Endothelial cell of umbilical vein (primary cell): Measurements from ENCODE around the gene CEBPA. TPM values are rescaled to one million over a fixed set of nuclear protein-coding genes. Genes with fewer than 3 reads are reported as not detected.

Experiments used
- BruUV-seq: library from RNA; stranded (reverse); fragments of 400-500 nt; replicated peaks from 2 replicates; lab custom pipeline; 2021; lab: Mats Ljungman, UMichigan
- CTCF ChIA-PET: fragments of 300-600, 350-600 bp; sonication (Branson Sonifier 250); formaldehyde crosslinking; loops from one replicate; lab custom pipeline; 2021; ENCODE audit warnings: antibody characterized with exemption, inconsistent platforms; lab: Charles Lee
- POLR2A ChIA-PET: fragments of 300-600, 350-600 bp; sonication (Branson Sonifier 250); formaldehyde crosslinking; loops from one replicate; lab custom pipeline; 2021; ENCODE audit warnings: antibody characterized with exemption, inconsistent platforms; lab: Charles Lee
- DNase-seq: peaks from one replicate; pipeline ENCODE4 v3.0.0-alpha.2; 2011; ENCODE audit warnings: low read depth, low spot score
- FAIRE-seq: peaks from 2 replicates; lab custom pipeline; 2011; peaks lifted over from hg19 to GRCh38; lab: Jason Lieb, UNC
- H2AFZ ChIP-seq: 2 replicates; pipeline ENCODE4 v1.6.0; 2012; ENCODE audit warnings: low read depth, low read length, control low read depth, inconsistent platforms
- H3K27ac ChIP-seq: 2 replicates; pipeline ENCODE4 v1.5.1; 2011; ENCODE audit warnings: low read depth, mild to moderate bottlenecking, control low read depth, low read length, moderate library complexity; ENCODE audit not compliant: insufficient read depth
- H3K27me3 ChIP-seq, 2 experiments: 2 replicates each; pipeline versions ENCODE4 v1.6.0 to v1.6.1; 2011; ENCODE audit warnings: low read length in 2 of 2, mixed read lengths in 1 of 2; ENCODE audit not compliant: control insufficient read depth in 2 of 2, insufficient read depth in 2 of 2
- H3K36me3 ChIP-seq, 2 experiments: 2 replicates in 1 of 2; 3 replicates in 1 of 2; pipeline ENCODE4 v1.5.1; 2011; ENCODE audit warnings: low read length in 2 of 2, mild to moderate bottlenecking in 1 of 2, moderate library complexity in 1 of 2; ENCODE audit not compliant: control insufficient read depth in 2 of 2, insufficient read depth in 2 of 2; ENCODE audit errors: extremely low read depth in 1 of 2
- H3K4me1 ChIP-seq: 3 replicates; pipeline ENCODE4 v1.5.1; 2011; ENCODE audit warnings: mild to moderate bottlenecking, low read length; ENCODE audit not compliant: control insufficient read depth, insufficient read depth; ENCODE audit errors: extremely low read depth
- H3K4me2 ChIP-seq: 2 replicates; pipeline ENCODE4 v1.6.1; 2011; ENCODE audit warnings: low read length, control low read depth, mixed read lengths; ENCODE audit not compliant: insufficient read depth
- H3K4me3 ChIP-seq, 3 experiments: fragments of 200-600 bp in 1 of 3; sonication (generic), shearing (Covaris generic) in 1 of 3; replicated peaks in 1 of 3; 2 replicates each; pipeline ENCODE4 v1.5.1; 2011 to 2016; ENCODE audit warnings: control low read depth in 3 of 3, low read length in 3 of 3, mild to moderate bottlenecking in 2 of 3, inconsistent platforms in 1 of 3, low read depth in 1 of 3, moderate library complexity in 1 of 3; ENCODE audit not compliant: insufficient read depth in 1 of 3
- H3K79me2 ChIP-seq: 2 replicates; pipeline ENCODE4 v1.6.0; 2012; ENCODE audit warnings: low read length, inconsistent platforms; ENCODE audit not compliant: control insufficient read depth, insufficient read depth
- H3K9ac ChIP-seq: replicated peaks from 2 replicates; pipeline ENCODE3; 2011; ENCODE audit warnings: low read length, control low read depth; ENCODE audit not compliant: insufficient read depth; ENCODE audit errors: extremely low read depth
- H3K9me1 ChIP-seq: replicated peaks from 3 replicates; pipeline ENCODE4 v1.6.0; 2011; ENCODE audit warnings: mild to moderate bottlenecking, low read length; ENCODE audit not compliant: control insufficient read depth, insufficient read depth; ENCODE audit errors: extremely low read depth
- H3K9me3 ChIP-seq: replicated peaks from 2 replicates; pipeline ENCODE4 v1.5.1; 2012; ENCODE audit warnings: low read length, inconsistent platforms; ENCODE audit not compliant: control insufficient read depth, insufficient read depth
- H4K20me1 ChIP-seq: replicated peaks from 2 replicates; pipeline ENCODE3; 2011; ENCODE audit warnings: mild to moderate bottlenecking, low read length; ENCODE audit not compliant: control insufficient read depth, insufficient read depth; ENCODE audit errors: extremely low read depth
- EZH2 ChIP-seq: IDR thresholded peaks from 2 replicates; pipeline ENCODE4 v1.6.1; 2012; ENCODE audit warnings: borderline replicate concordance, low read depth, mild to moderate bottlenecking, moderate library complexity, low read length, inconsistent platforms; ENCODE audit not compliant: severe bottlenecking
- FOS ChIP-seq: IDR thresholded peaks from 2 replicates; pipeline ENCODE4 v1.6.1; 2011; ENCODE audit warnings: mild to moderate bottlenecking, low read length, moderate library complexity, borderline replicate concordance; ENCODE audit not compliant: insufficient read depth
- GATA2 ChIP-seq: IDR thresholded peaks from 2 replicates; pipeline ENCODE4 v1.7.0; 2011; ENCODE audit warnings: low read depth, mild to moderate bottlenecking, moderate library complexity, mixed read lengths, low read length; ENCODE audit not compliant: insufficient read length, insufficient read depth
- JUN ChIP-seq: IDR thresholded peaks from 2 replicates; pipeline ENCODE4 v1.6.1; 2011; ENCODE audit warnings: borderline replicate concordance, low read depth; ENCODE audit not compliant: insufficient read length, insufficient read depth
- MYC ChIP-seq: IDR thresholded peaks from one replicate; pipeline ENCODE4 v1.6.1; 2011; ENCODE audit warnings: mild to moderate bottlenecking, low read depth, low read length
- POLR2A ChIP-seq: IDR thresholded peaks from 2 replicates; pipeline ENCODE4 v1.6.1; 2012; ENCODE audit warnings: low read depth, mild to moderate bottlenecking, control low read depth, low read length
- POLR2AphosphoS5 ChIP-seq: IDR thresholded peaks from 2 replicates; pipeline ENCODE4 v1.6.1; 2012; ENCODE audit warnings: low read depth, mild to moderate bottlenecking, control low read depth, low read length, moderate library complexity; ENCODE audit not compliant: insufficient read depth
- dilution Hi-C: fragments of 300-500 bp; cut with MboI; formaldehyde crosslinking; loops from one replicate; pipeline ENCODE4 v1.15.0; 2019; ENCODE audit warnings: low sequenced_read_pairs; ENCODE audit not compliant: extremely low pct_ligation_motif_present
- intact Hi-C: fragments of 100-400 bp; cut with micrococcal nuclease; formaldehyde crosslinking; loops from one replicate; pipeline ENCODE4 v1.10.0; 2022
- polyA plus RNA-seq, 4 experiments: library from polyadenylated mRNA; depleted of rRNA in 3 of 4; stranded (reverse) in 3 of 4; unstranded in 1 of 4; fragments of >200 nt; gene quantifications; 2 replicates each; pipeline versions ENCODE4 v1.2.1 to v1.2.3, GENCODE V29; 2011 to 2012; ENCODE audit warnings: missing spikeins in 1 of 4
- total RNA-seq: library from RNA; stranded (reverse); gene quantifications from 2 replicates; pipeline ENCODE4 v1.2.3, GENCODE V29; 2021
- TF ChIP-seq, protein P1 (sequence below): IDR thresholded peaks from 2 replicates; pipeline ENCODE4 v1.6.1; 2011; ENCODE audit not compliant: insufficient read depth, insufficient read length
- TF ChIP-seq, protein P2 (sequence below), 2 donors: IDR thresholded peaks; 1 replicate in 1 of 2; 2 replicates in 1 of 2; pipeline ENCODE4 v1.5.1; 2011; ENCODE audit warnings: low read length in 2 of 2, mild to moderate bottlenecking in 2 of 2, moderate library complexity in 2 of 2, control low read depth in 1 of 2, inconsistent platforms in 1 of 2, low read depth in 1 of 2; ENCODE audit not compliant: insufficient read depth in 1 of 2; ENCODE audit errors: extremely low read depth in 1 of 2

CEBPA gene
- total and polyA plus RNA-seq, 2 donors (not counting 3 experiments of a cell fraction or from before 2014, with no cell fraction given): 0.06 TPM; not detected in 1

DNA sequence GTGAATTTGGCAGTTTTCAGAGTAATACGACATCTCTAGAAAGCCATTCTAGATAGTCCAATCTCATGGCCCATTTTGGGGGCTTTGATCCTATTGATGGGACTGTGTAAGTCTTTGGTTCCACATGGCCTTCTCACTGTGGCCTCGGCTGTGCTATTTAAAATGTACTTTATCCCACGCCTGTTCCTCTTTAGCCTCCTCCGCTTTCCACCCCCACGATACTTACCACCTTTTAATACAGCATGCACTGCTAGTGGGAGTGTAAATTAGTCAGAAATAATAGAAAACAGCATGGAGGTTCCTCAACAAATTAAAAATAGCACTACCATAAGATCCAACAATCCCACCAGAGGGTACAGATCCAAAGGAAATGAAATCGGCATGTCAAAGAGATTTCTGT lies 42.8 kb upstream of the CEBPA start:
- no TSS peak for BruUV-seq
- dilution Hi-C loops: no loop called here

More for the DNA sequence above, 42.8 kb upstream of the CEBPA start:
- no peak for FAIRE-seq
- no peaks in the 10 kb centered on the region for H3K9me3 ChIP-seq
- H3K4me3 ChIP-seq: no peak overlapping the region
- no peaks in the 10 kb centered on the region for H3K9me1 ChIP-seq
- no peak for DNase-seq
- peaks cover 3 to 6% of the 10 kb centered on the region in 2 experiments for H3K27me3 ChIP-seq
- ChIA-PET POLR2A (no interaction called here), CTCF (no interaction called here)
- no peak overlapping the region for H3K9ac ChIP-seq
- no peak overlapping the region for H3K27ac ChIP-seq
- no peaks in the 10 kb centered on the region for H3K4me1 ChIP-seq
- no peaks in the 10 kb centered on the region for H4K20me1 ChIP-seq
- intact Hi-C loops: no loop called here
- no peaks in the 10 kb centered on the region for H3K36me3 ChIP-seq
- H2AFZ ChIP-seq: no peak overlapping the region
- TF ChIP-seq POLR2AphosphoS5 (no peak), GATA2 (no peak), JUN (no peak), MYC (no peak), POLR2A (no peak), FOS (no peak), EZH2 (no peak)
- TF ChIP-seq, protein P1, sequence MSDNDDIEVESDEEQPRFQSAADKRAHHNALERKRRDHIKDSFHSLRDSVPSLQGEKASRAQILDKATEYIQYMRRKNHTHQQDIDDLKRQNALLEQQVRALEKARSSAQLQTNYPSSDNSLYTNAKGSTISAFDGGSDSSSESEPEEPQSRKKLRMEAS: no peak
- TF ChIP-seq, protein P2, sequence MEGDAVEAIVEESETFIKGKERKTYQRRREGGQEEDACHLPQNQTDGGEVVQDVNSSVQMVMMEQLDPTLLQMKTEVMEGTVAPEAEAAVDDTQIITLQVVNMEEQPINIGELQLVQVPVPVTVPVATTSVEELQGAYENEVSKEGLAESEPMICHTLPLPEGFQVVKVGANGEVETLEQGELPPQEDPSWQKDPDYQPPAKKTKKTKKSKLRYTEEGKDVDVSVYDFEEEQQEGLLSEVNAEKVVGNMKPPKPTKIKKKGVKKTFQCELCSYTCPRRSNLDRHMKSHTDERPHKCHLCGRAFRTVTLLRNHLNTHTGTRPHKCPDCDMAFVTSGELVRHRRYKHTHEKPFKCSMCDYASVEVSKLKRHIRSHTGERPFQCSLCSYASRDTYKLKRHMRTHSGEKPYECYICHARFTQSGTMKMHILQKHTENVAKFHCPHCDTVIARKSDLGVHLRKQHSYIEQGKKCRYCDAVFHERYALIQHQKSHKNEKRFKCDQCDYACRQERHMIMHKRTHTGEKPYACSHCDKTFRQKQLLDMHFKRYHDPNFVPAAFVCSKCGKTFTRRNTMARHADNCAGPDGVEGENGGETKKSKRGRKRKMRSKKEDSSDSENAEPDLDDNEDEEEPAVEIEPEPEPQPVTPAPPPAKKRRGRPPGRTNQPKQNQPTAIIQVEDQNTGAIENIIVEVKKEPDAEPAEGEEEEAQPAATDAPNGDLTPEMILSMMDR (IDR thresholded peaks at IDR 0.05; ENCODE audit: extremely low read depth in 1 of 2, insufficient read depth in 1 of 2, low read depth in 1 of 2, low read length in 2 of 2): no peak
- H3K4me2 ChIP-seq: no peak overlapping the region
- no peaks in the 10 kb centered on the region for H3K79me2 ChIP-seq
